ENCODE data around the gene ACYP1. TPM values are rescaled to one million over a fixed set of nuclear protein-coding genes. Genes with fewer than 3 reads are reported as not detected.
A peak's percentile ranks its signal among the peaks of the same experiment; 100 is the strongest.

ACYP1 gene
- total and polyA plus RNA-seq, 2 of the 13 experiments (the other 11 are each of a cell fraction or from before 2014, with no cell fraction given): 9.7 to 22.4 TPM

- no peak for TF ChIP-seq DPF2 (CRISPR knock-in tag; IDR thresholded peaks at IDR 0.05; ENCODE audit: borderline replicate concordance, low read depth)
- 0 out of 2 replicates have a peak, but pooled peaks have one; percentile 21 for TF ChIP-seq ZKSCAN8 (CRISPR knock-in tag; IDR thresholded peaks at IDR 0.05; ENCODE audit: borderline replicate concordance)
- TF ChIP-seq, protein P1, sequence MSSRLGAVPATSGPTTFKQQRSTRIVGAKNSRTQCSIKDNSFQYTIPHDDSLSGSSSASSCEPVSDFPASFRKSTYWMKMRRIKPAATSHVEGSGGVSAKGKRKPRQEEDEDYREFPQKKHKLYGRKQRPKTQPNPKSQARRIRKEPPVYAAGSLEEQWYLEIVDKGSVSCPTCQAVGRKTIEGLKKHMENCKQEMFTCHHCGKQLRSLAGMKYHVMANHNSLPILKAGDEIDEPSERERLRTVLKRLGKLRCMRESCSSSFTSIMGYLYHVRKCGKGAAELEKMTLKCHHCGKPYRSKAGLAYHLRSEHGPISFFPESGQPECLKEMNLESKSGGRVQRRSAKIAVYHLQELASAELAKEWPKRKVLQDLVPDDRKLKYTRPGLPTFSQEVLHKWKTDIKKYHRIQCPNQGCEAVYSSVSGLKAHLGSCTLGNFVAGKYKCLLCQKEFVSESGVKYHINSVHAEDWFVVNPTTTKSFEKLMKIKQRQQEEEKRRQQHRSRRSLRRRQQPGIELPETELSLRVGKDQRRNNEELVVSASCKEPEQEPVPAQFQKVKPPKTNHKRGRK (CRISPR knock-in tag; IDR thresholded peaks at IDR 0.05): no peak
- TF ChIP-seq GLMP (CRISPR knock-in tag; IDR thresholded peaks at IDR 0.05; ENCODE audit: borderline replicate concordance): no peak
- TF ChIP-seq NFE2 (CRISPR knock-in tag; IDR thresholded peaks at IDR 0.05): no peak
- TF ChIP-seq POLR2A (IDR thresholded peaks at IDR 0.05; ENCODE audit: insufficient read depth in 1 of 2, low read depth in 2 of 2, low read length in 2 of 2): peak; percentile 72 to 75
- TF ChIP-seq DZIP1 (CRISPR knock-in tag; IDR thresholded peaks at IDR 0.05): peak; percentile 78
- no peak for TF ChIP-seq NR2F1 (CRISPR knock-in tag; IDR thresholded peaks at IDR 0.05)
- no peak for TF ChIP-seq ELF3 (CRISPR knock-in tag; IDR thresholded peaks at IDR 0.05)
- TF ChIP-seq SRSF9 (IDR thresholded peaks at IDR 0.05; ENCODE audit: borderline replicate concordance, insufficient read depth, low read depth, low read length, poor library complexity, severe bottlenecking): no peak
- TF ChIP-seq, protein P2, sequence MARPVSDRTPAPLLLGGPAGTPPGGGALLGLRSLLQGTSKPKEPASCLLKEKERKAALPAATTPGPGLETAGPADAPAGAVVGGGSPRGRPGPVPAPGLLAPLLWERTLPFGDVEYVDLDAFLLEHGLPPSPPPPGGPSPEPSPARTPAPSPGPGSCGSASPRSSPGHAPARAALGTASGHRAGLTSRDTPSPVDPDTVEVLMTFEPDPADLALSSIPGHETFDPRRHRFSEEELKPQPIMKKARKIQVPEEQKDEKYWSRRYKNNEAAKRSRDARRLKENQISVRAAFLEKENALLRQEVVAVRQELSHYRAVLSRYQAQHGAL (CRISPR knock-in tag; IDR thresholded peaks at IDR 0.05; ENCODE audit: not compliant biosample characterization): peak; percentile 6
- 0 out of 2 replicates have a peak, but pooled peaks have one; percentile 57 for TF ChIP-seq IRF9 (CRISPR knock-in tag; IDR thresholded peaks at IDR 0.05; ENCODE audit: borderline replicate concordance)
- no peak for TF ChIP-seq CEBPB (IDR thresholded peaks at IDR 0.05; ENCODE audit: borderline replicate concordance, low read depth, low read length)
- peak; percentile 90 for TF ChIP-seq SRY (CRISPR knock-in tag; IDR thresholded peaks at IDR 0.05)
- TF ChIP-seq SMARCC2 (IDR thresholded peaks at IDR 0.05): no peak
- TF ChIP-seq ZNF335 (CRISPR knock-in tag; IDR thresholded peaks at IDR 0.05): no peak; the same call in 1 of the 2 replicates
- TF ChIP-seq ZFP37 (CRISPR knock-in tag; IDR thresholded peaks at IDR 0.05; ENCODE audit: borderline replicate concordance): peak; percentile 89; the same call in 1 of the 2 replicates
- TF ChIP-seq CBX1 (IDR thresholded peaks at IDR 0.05; ENCODE audit: low read depth): no peak
- no peak for TF ChIP-seq ARNT (IDR thresholded peaks at IDR 0.05)
- TF ChIP-seq ADNP (CRISPR knock-in tag; IDR thresholded peaks at IDR 0.05): no peak
- TF ChIP-seq ZNF780A (CRISPR knock-in tag; IDR thresholded peaks at IDR 0.05): no peak
- no peak for TF ChIP-seq SIX1 (CRISPR knock-in tag; IDR thresholded peaks at IDR 0.05; ENCODE audit: borderline replicate concordance)
Measured at GRCh38 chr14:75050852-75051555, 12.8 kb downstream of the ACYP1 start, which contains the start of gene MLH3 (continued).

All from HepG2 (cell line).